NCI-H1092 (cell line): ENCODE results near the gene PSMD7.
"Not testable (repeated sequence)": the region's sequence is repeated elsewhere in the genome, so short reads cannot be mapped to it uniquely, and the experiment has no call there.

Experiments
- DNase-seq: peaks from one replicate; lab custom pipeline; 2025; lab: John Stamatoyannopoulos, UW

Gene PSMD7

DNA sequence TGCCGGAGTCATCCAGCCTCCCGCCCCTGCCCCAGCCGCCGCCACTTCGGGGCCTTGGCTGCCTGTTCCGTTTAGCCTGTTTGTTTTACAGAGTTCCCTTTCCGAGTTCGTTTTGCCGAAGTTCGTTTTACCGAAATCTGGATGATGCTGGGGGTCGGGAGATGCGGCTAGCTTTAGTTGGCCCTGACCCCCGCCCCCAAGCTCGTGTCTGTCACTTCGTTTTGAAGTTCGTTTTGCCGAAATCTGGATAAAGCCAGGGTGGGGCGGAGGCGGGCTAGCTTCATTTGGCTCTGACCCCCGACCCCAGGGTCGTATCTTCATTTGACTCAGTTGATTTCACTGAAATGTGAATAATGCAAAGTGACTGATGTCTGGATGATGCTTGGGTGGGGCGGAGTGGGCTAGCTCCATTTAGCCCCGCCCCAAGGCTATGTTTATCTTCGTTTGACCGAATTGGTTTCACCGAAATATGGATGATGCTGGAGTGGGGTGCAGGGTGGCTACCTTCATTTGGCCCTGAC, 591 bp downstream of the PSMD7 start:
- no peak for DNase-seq

DNA sequence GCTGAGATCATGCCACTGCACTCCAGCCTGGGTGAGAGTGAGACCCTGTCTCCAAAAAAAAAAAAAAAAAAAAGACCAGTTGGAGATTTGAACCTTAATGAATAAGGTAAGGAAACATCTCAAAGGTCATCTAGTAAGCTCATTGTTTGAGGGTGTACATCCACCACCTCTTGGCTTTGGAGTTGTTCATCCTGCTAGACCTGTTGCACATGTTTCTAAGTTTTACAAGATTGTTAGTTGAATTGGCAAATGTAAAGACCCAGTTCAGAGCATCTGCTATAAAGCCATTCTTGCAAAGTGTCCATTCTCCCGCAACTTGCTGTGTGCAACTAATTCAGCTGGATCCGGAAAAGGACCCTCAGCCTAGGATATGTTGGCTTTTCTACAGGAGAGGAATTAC, 1.5 kb downstream of the PSMD7 start:
- DNase-seq, result no peak

- DNase-seq, result no peak
These were observed 5.7 kb downstream of the PSMD7 start for GRCh38 chr16:74302341-74302740.

- no peak for DNase-seq
These were observed 7.7 kb downstream of the PSMD7 start for GRCh38 chr16:74304164-74304834.

DNA sequence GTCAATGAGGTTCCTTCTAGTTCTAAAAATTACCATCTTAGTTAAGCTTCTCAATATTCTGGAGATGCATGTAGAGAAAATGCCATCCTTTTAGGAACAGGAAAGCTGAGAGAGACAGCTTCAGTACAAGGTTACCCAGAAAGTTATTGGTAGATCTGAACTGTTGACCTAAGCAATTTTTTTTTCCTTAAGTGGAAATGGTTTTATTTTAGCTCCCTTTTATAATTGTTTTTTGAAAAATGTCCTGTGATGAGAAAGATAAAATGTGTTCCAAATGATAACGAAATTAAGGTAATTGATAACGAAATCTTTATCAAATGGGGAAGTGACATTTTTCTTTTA, 8.2 kb downstream of the PSMD7 start:
- DNase-seq, result no peak

GRCh38 chr16:74305281-74305680, 8.7 kb downstream of the PSMD7 start:
- no peak for DNase-seq

DNA sequence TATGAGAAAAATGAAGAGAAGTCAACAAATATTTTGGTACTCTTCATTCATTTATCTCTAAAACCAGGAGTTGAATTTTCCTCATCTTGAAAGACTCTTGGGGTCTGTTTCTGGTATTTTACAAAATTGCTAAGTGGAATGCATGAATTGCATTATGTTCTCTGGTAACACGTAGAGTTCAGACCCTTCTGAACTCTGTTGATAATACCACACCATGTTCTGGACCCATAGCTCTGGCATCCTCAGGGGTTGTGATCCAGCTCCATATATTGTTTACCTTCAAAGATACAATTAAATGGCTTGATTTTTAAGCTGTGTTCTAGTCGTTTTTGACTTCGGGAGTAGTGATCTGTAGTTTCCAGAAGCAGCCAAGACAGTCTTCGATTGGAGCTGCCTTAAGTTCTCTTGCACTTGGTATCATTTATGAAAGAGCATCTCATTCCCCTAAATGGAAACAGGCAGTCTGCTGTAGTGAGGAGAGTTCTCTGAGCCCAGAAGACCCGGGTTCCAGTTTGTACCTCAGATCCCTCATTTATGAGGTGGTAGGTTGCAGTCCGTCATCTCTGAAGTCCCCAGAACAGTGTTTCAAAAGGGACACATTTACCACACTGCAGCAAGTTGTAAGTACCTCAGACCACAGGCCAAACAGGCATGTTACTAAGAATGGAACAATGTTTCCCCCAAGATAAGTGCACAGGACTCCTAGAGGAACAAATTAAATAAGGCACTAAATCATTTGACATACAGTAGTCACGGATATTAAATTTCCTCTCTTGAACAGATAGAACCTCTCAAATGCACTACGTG, 9.6 kb downstream of the PSMD7 start:
- no peak for DNase-seq

- no peak for DNase-seq
These were observed 10.8 kb downstream of the PSMD7 start for GRCh38 chr16:74307383-74307782.

GRCh38 chr16:74309789-74310781, 13.5 kb downstream of the PSMD7 start:
- DNase-seq, result peak; percentile 7

- DNase-seq, result no peak
These were observed 18.4 kb downstream of the PSMD7 start for GRCh38 chr16:74315059-74315458.

DNA sequence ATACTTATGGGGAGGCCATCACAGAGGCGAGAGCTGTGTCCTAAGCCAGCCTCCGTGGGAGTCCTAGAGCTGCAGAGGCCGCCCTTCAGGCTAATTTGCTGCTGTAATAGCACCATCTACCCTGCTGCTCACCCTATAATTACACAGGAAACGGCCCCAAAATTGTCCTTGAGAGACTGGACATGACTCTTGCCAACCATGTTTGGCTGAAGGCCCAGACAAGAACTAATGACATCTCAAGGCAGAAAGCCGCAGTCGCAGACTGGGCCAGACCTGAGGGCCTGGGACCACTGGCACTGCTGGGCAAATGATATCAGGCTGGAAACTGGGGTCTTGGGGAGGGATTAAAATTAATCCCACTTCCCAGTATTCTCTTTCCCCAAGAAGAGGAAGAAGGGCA, 24.1 kb downstream of the PSMD7 start:
- peak; percentile 68 for DNase-seq

- no peak for DNase-seq
These were observed 24.7 kb downstream of the PSMD7 start for GRCh38 chr16:74321356-74321755.

DNA sequence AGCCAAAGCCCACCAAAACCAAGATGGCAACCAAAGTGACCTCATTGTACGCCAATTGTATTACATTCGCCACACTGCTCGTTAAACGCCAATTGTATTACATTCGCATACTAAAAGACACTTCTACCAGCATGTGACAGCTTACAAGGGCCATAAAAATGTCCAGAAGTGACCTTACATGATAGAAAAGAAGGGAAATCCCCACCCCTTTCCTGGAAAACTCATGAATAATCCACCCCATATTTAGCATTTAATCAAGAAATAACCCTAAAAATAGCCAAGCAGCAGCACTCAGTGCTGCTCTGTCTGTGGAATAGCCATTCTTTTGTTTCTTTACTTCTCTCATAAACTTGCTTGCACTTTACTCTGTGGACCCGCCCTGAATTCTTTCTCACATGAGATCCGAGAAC, 25.7 kb downstream of the PSMD7 start:
- no peak for DNase-seq

GRCh38 chr16:74324777-74325176, 28.2 kb downstream of the PSMD7 start:
- DNase-seq, result not testable (repeated sequence)

GRCh38 chr16:74325641-74326040, 29.0 kb downstream of the PSMD7 start:
- no peak for DNase-seq

- not testable (repeated sequence) for DNase-seq
These were observed 31.7 kb downstream of the PSMD7 start for GRCh38 chr16:74328346-74328745.

DNA sequence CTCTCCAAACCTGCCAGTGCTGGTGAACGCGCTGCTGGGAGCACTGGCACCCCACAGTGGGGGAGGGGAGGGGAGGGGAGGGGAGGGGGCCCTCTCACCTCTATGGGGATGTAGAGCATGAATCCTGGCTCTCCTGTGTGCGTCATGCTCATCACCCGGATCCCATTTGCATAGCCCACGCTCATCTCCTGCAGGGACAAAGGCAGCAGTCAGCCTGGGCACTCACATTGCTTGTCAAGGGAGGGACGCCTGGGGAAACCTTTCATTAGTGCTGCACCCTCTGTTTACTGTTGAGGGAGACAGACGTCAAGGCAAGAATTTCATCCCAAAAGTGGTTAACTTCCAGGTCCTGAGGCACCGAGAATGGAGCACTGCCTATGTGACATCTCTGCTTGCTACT, 35.9 kb downstream of the PSMD7 start:
- not testable (repeated sequence) for DNase-seq

- DNase-seq, result not testable (repeated sequence)
These were observed 40.9 kb downstream of the PSMD7 start for GRCh38 chr16:74337506-74337905.

- not testable (repeated sequence) for DNase-seq
These were observed 42.6 kb downstream of the PSMD7 start for GRCh38 chr16:74339226-74339625.

- DNase-seq, result not testable (repeated sequence)
These were observed 56.4 kb downstream of the PSMD7 start for GRCh38 chr16:74353038-74353437.
